SK-N-MC (cell line): ENCODE data around the gene TTBK1.

Source experiments
- EZH2 ChIP-seq: fragments of 200-600 bp; sonication (generic); IDR thresholded peaks from one replicate; pipeline ENCODE4 v1.6.1; 2017; ENCODE audit warnings: antibody characterized with exemption
- FOXP2 ChIP-seq: optimal IDR thresholded peaks from 2 replicates; pipeline ENCODE3; 2011; ENCODE audit warnings: mild to moderate bottlenecking, moderate library complexity; ENCODE audit not compliant: insufficient read depth; ENCODE audit errors: extremely low read length, control extremely low read depth
- POLR2AphosphoS5 ChIP-seq: IDR thresholded peaks from 2 replicates; pipeline ENCODE4 v1.6.1; 2012; ENCODE audit warnings: mild to moderate bottlenecking, low read depth, low read length, borderline replicate concordance

GRCh38 chr6:43334466-43335095 lies 91.3 kb downstream of the TTBK1 start:
- TF ChIP-seq EZH2 (no peak), POLR2AphosphoS5 (no peak), FOXP2 (no peak)
